Activated CD4-positive, alpha-beta T cell treated with anti-CD3 and anti-CD28 coated beads, Interleukin-10, Interleukin-2, amounts not matched to agents 100 ng/mL and 50 ng/mL, durations not matched to agents 16 hours and 8 hours (primary cell): ENCODE data around the gene OSBPL3.
A peak's percentile ranks its signal among the peaks of the same experiment; 100 is the strongest.

Source experiments
- DNase-seq: peaks from one replicate; pipeline ENCODE4 v3.0.0-alpha.2; 2020

Gene OSBPL3

GRCh38 chr7:24980534-24981170 is 674 bp upstream of the OSBPL3 start:
- peak; percentile 52 for DNase-seq

GRCh38 chr7:24979470-24979862 is 512 bp downstream of the OSBPL3 start:
- peak; percentile 87 for DNase-seq

GRCh38 chr7:24978843-24979469 is 1.0 kb downstream of the OSBPL3 start:
- no peak for DNase-seq

GRCh38 chr7:24975644-24976260 is 4.2 kb downstream of the OSBPL3 start:
- no peak for DNase-seq

- DNase-seq: no peak
These were observed 4.8 kb downstream of the OSBPL3 start for GRCh38 chr7:24975172-24975571.

DNA sequence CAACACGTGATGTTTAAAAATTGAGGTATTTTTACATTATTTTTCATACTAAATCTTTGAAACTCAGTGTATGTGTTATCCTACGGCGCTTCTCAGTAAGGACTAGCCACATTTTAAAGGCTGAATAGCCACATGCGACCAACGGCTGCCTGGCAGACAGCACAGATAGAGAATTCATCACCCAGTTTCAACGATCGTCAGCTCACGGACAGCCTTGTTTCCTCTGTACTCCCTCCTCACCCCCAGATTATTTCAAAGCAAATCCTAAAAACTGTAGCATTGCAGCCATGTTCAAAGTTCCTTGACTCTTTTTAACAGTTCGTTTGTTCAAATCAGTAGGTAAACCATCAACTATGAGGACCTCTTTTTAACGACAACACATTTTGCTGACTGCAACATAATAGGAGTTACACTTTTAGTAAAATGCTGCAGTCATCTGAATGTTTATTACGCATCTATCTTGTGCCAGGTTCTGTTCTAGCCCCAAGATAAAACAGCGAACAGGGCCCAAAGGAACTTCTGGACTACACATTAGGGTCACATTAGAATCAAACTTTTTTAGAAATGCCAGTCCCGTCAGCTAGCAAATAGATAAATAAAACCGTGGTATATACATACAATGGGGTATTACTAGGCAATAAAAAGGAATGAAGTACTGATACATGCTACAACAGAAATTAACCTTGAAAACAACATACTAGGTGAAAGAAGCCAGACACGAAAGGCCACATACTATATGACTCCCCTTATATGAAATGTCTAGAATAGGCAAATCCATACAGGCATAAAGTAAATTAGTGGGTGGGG is 5.7 kb downstream of the OSBPL3 start:
- no peak for DNase-seq

DNA sequence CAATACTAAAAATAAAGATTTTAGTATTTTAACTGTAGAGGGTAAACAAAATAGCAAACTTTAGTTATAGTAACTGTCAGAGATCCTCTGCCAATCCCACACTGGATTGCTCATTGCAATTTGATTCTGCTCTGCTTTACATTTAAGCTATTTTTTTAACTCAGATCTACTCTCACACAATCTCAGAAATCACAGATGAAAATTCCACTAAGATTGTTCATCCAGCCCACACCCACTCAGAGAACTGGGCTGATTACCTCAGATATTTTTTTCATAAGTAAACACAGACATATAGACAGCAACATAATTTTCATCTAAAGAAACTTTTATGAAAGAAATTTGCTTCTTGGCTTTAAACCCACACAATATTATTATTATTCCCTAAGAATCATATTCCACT is 7.0 kb downstream of the OSBPL3 start:
- no peak for DNase-seq

- DNase-seq: no peak
These were observed 7.9 kb downstream of the OSBPL3 start for GRCh38 chr7:24972166-24972477.

DNA sequence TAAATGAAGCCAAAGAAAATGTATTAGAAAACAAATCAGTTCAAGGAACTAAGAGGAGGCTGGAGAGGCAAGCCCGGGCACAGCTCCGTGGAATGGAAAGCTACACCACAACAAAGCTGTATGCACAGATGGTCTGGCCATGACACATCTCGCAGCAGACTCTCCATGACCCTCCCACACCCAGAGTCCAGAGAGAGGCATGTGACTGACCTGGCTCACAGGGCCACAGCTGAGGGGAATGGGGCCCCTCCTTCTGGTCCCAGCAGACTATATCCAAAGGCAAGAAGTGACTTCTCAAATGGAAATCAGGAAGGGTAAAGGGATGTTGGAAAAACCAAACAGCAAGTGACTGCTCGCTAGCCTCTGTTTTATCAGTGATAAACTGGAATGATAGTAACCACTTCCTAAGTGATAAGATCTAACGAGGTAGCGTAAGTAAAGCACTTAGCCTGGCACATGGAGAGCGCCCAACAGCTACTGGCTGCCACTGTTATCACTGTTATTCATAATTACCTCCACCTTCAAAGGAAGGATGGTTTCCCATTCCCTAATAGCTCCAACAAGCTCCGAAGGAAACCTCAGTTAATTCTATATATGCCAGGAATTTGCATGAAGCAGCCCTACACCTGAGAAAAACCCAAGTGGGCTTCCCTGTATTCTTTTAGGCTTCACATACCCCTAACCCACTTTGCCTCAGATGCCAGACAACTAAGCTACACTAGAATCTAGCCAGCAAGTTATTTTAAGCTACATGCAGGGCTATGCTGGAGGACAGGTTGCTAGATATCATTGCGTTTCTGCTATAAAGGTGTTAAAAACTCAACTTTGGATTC is 8.4 kb downstream of the OSBPL3 start:
- peak; percentile 15 for DNase-seq

DNA sequence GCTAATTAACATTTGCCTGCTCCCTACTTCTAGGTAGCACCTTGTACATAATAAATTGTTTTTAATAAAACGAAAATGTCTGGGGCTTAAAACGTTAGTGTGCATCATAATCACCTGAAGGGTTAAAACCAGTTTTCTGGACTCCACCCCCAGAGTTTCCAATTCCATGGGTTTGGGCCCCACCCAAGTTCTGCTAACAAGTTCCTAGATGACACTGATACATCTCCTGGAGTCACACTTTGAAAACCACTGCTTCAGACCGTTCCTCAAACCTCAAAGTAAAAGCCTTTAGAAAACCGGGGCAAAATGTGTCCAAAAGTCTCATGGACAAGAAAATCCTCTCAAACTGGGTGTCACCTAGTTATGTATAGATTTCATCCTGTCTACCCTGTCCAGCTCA is 9.3 kb downstream of the OSBPL3 start:
- no peak for DNase-seq

DNA sequence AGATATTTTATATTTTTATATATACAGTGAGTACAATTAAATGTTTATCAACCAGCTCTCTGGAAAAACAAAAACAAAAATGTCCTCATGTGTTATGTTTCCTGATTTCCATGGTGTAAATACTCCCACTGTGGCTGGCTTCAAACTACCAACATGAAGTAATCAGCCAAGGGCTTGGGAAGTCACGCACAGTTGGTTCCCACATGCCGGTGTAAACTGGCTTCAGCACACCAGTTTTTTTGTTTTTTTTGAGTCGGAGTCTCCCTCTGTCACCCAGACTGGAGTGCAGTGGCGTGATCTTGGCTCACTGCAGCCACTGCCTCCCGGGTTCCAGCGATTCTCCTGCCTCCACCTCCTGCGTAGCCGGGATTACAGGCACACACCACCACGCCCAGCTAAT is 11.8 kb downstream of the OSBPL3 start:
- no peak for DNase-seq

DNA sequence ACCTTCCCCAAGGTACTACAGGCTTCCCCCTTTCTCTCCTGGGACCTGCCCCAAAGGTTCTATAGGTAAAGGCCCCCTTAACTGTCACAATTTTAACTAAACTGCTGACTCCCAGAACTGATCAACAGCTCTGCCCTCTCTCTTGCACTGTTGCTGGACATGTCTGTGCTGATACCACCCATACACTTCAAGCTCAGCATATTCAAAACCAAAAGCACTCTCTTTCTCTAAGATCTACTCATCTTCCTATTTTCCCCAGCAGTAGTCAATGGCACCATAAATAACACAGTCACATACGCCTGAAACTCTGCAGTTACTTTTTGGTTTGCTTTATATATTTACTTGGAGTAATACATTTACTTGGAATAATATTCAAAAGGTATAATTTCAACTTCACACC is 12.3 kb downstream of the OSBPL3 start:
- DNase-seq: no peak

GRCh38 chr7:24966802-24967201 is 13.2 kb downstream of the OSBPL3 start:
- no peak for DNase-seq

GRCh38 chr7:24965831-24966708 is 13.9 kb downstream of the OSBPL3 start:
- peak; percentile 71 for DNase-seq

- no peak for DNase-seq
These were observed 15.8 kb downstream of the OSBPL3 start for GRCh38 chr7:24964191-24964590.

- DNase-seq: peak; percentile 60
These were observed 16.8 kb downstream of the OSBPL3 start for GRCh38 chr7:24963218-24963617.

DNA sequence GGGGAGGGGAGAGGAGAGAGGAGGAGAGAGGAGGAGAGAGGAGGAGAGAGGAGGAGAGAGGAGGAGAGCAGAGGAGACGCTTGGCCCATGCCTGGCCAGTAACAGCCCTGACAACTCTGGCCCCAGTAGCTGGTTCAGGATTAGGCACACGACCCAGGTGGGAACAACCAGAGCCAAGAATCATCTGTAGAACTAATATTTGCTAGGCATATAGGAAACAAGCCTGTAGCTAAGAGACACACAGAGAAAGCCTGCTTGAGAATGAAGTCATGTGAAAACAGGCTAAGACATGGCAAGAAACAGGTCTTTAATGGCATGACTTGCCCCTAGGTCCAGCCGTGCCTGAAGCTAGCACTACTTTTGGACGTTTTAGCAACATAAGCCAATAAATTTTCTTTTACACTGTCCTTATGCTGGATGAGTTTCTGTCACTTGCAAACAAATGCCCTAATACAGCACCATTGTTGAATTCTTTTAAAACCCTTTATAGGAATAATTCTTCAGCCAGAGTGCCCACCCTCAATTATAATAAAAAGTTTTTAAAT is 17.5 kb downstream of the OSBPL3 start:
- no peak for DNase-seq

GRCh38 chr7:24959735-24960485 is 20.1 kb downstream of the OSBPL3 start:
- DNase-seq: no peak

DNA sequence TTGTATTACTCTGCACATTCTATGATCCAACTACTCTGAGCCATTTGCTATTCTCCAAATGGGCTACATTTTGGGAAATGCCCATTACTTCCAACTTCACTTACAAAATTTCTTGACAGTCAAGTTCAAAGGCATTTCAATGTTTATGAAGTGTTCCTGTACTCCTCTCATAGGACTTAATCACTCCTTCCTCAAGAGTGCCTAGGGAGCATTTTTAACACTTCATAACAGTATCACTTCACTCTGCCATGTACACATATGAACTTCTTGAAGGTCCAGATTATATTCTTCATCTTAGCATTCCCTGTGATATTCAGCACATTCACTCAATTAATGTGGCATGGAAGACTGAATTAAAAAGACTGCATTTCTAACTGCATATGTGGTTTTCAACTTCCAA is 21.6 kb downstream of the OSBPL3 start:
- DNase-seq: no peak

DNA sequence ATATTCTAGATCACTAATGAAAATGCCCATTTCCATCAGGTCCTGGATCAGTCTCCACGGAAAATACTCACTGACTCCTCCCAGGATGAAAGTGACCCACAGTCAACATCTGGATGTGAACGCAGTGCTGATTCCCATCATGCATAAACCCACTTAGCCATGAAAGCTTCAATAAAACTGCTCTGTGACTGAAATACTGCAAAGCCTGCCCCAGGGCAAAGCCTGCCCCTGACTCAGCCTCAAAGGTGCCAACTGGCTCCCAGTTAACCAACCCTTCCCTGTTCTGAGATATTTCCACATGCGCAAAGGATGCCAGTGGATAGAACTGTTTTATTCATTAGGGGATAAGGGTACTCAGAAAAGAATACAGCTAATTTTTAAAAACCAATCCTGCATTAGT is 24.0 kb downstream of the OSBPL3 start:
- no peak for DNase-seq

GRCh38 chr7:24955313-24955712 is 24.7 kb downstream of the OSBPL3 start:
- no peak for DNase-seq
